GM19395 (cell line): ENCODE results near the gene LARP4B.

Source experiments
- ATAC-seq: cut with Tn5 transposase; IDR thresholded peaks from one replicate; pipeline ENCODE4 v1.9.1; 2021; ENCODE audit warnings: mild to moderate bottlenecking, moderate library complexity; ENCODE audit not compliant: unreplicated experiment

The LARP4B gene

GRCh38 chr10:790821-791551 lies 140.5 kb downstream of the LARP4B start:
- ATAC-seq, result no peak

DNA sequence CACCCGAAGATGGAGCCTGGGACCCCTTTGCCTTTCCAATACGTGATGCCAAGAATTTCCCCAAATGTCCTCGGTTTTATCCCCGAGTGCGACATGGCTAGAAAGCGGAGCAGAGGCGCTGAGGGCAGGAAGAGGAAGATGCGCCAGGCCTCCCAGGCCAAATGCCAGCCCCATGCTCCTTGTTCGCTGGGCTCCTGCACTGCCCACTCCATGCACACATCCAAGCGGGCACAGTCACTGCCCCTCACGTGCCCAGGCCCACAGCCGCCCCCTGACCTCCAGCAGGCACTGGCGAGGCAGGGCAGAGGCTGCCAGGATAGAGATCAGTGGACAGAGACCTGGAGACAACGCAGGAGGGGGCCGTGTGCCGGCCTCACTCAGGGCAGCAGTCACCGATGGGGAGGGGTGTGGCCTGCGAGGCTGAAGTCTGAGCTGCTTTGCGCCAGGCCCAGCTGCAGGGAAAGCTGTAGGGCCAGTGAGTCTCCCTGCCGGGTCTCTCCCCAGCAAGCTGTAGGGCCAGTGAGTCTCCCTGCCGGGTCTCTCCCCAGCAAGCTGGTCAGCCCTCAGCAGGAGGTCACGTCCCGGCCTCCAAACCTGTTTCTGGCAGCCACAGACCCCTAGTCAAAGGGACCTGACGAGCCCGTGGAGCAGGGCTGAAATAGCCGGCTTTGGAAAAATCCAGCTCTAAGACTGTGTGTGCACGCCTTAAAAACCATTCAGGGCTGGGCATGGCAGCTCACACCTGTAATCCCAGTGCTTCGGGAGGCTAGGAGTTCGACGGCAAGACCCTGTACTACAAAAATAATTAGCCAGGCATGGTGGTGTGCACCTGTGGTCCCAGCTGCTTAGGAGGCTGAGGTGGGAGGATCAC lies 141.4 kb downstream of the LARP4B start:
- no peak for ATAC-seq

DNA sequence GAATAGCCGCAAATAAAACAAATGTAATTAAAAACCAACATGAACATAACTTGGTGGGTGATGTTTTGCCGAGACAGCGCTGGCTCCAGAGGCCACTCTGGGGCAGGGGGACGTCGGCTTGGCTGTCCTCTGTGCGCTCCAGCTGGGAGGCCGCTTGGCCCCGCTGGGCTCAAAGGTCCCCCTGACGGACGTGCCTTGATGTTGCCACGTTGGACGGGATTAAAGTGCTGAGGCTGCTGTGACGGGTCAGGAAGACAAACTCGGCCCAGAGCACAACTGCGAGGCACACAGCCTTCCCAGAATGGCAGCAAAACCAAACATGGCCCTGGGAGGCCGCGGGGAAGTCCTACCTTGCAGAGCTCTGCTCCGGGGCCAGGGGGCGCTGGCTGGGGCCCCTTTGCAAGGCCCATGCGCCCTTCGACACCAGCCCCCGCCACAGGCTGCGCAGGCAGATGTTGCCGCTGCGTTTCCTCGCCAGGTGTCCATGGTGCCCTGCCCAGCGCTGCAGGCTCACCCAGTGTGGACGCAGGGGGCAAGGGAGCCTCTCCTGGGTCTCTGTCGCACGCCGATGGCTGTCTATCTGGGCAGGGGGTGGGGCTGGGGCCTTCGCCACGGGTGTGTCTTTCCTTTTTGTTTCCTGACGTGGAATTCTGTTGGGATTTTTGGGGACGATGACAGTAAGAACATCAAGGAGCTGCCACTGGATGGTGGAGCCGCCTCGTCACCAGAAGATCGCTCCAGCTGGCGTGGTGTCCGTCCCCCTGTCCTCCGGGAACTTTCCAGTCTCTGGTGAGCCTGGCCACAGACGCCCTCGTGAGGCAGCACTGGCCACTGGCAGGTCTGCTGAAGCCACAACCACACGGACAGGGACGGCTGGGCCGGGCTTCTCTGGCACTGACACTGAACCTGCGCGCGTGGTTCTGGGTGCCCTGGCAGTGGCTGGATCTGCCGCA lies 142.4 kb downstream of the LARP4B start:
- ATAC-seq, result no peak

DNA sequence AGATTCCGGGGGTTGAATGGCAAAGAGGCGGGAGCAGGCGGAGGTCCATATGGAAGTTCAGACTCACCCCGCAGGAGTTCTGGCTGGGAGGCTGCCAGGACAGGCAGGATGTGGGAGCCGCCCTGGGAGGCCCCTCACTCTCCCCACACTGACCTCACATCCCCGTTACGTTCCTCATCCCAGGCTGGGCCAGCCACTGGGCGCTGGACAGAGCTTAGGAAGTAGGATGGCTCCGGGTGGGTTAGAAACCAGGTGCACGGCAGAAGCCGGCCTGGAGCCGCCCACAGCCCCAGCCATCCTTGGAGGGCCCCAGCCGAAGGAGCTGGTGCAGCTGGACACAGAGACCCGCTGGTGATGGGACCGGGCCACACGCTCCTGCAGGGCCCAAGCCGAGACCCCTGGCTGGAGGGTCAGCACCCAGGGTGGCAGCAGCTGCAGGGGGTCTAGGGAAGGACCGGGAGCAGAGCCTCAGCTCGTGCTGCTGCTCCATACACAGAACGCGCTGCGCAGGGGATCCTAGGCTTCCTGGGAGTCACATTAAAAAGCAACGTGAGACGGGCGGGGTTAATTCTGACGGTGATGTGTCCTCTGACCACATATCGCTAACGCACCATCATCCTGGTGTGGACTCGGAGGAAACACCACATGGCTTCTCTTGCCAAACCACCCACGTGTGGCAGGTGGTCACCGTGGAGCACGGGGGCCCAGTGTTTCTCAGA lies 143.4 kb downstream of the LARP4B start:
- ATAC-seq, result no peak

DNA sequence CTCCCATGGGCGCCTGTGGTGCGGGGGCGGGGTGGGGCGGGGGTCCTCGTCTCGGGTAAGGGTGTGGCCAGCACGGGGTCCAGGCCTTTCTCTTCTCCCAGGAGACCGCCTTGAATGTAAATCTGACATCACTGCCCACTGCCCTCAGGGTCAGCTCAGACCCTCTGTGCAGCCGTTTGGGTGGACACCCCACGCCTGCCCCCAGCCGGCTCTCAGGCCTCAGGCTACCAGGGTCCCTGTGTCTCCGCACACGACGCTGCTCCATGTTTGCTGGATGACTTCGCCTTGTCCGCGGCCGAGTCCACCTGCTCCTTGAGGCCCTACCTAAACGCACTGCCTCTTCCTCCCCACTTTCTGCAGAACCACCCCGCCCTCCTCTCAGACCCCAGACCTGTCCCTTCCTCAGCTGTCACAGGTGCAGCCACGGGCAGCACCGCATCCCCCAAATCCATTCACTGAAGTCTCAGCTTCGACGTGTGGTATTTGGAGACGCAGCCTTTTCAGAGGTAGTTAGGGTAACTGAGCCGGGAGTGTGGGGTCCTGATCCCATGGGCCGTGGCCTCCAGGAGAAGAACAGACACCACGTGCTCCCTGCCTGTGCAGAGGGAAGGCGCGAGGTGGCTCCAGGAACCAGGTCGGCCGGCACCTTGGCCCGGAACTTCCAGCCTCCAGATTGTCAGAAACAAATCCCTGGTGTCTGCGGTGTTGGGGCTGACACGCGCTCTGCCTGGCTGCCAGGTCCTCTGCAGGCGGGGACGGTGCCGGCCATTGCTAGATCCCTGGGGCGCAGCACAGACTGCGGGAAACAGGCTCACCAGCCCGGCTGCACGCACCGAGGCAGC lies 144.7 kb downstream of the LARP4B start:
- no peak for ATAC-seq

GRCh38 chr10:785861-786214 lies 145.7 kb downstream of the LARP4B start:
- ATAC-seq, result no peak

- ATAC-seq, result no peak
These were observed 146.2 kb downstream of the LARP4B start for GRCh38 chr10:785089-785860.

- ATAC-seq, result no peak
These were observed 147.0 kb downstream of the LARP4B start for GRCh38 chr10:784403-785088.

GRCh38 chr10:782751-783648 lies 148.5 kb downstream of the LARP4B start:
- ATAC-seq, result no peak

DNA sequence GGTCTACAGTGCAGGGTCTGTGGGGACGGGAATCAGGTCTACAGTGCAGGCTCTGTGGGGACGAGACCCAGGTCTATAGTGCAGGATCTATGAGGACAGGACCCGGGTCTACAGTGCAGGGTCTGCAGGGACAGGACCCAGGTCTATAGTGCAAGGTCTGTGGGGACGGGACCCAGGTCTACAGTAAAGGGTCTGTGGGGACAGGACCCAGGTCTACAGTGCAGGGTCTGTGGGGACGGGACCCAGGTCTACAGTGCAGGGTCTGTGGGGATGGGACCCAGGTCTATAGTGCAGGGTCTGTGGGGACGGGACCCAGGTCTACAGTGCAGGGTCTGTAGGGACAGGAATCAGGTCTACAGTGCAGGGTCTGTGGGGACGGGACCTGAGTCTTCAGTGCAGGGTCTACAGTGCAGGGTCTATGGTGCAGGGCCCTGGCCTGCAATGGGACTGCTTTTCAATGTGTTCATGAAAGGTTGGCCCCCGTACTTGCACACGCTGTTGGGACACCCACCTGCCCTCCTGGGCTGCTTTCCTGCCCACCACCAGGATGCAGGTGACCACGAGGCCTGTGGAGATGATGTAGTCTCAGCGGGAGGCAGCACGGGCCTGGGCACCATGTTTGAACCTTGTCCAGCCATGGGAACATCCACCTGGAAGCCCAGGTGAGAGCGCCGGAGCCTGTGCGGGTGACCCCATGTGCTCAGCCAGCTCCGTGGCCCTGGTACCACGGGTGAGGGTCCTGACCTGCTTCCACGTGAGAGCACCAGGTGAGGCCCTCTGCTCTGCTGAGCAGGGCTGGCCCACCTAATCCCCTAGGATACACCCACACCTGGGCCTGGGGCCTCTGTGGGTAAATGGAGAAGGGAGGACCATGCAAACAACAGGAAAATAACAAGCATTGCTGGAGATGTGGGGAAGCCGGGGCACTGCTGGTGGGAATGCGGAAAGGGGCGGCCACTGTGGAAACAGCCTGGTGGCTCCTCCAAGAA lies 150.7 kb downstream of the LARP4B start:
- no peak for ATAC-seq

DNA sequence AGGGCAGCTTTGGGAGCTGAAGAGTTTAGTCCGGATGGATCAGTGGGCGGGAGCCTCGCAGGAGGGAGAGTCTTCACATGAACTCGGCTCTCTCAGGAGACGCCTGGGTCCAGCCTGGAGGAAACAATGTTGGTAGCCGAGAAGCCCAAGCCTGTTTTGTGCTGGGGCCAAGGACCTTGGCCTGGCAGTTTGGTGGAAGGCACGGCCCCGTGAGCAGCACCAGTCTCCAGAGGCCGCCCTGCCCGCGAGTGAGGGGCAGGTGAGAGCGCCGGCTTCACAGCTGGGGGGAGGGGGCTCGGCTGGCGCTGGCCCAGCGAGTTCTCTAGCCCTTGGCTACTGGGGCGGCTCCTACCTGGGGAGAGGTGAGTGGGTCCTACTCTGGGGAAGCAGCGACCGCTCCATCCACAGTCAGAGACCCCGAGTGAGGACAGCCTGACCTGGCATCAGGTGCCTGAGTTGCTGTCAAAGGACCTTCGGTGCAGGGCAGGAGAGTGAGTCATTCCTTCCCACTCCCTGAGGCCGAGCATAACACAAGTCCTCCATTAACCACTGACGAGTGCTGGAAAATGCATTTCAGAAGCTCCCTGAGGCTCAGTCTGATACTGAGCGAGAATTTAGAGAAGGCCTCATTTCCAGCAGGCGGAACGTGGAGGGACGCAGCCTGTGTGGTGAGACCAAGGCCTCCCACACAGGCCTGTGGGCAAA lies 152.7 kb downstream of the LARP4B start:
- ATAC-seq, result no peak

DNA sequence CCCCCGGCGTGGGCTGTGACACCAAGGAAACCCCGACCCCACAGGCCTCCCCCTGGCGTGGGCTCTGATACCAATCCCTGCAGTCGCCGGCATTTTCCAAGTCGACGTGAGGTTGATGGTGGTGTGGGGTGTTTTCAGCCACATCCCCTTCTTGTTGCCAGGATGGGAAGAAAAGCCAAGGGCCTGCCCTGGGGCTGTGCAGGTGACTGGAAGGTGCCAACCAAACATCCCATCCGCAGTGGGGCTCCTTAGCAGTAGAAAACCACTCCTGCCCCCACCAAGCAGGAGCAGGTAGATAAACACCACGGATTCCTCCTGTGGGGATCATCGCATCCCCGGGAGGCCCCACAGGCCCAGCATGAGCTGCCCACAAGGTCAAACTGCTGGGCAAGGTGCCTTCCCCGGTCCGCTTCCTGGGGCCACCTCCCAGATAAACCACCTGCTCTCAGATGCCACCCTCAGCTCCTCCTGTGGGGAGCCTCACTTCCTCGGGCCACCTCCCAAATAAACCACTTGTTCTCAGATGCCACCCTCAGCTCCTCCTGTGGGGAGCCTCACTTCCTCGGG lies 153.5 kb downstream of the LARP4B start:
- ATAC-seq, result no peak

GRCh38 chr10:776772-777171 lies 154.7 kb downstream of the LARP4B start:
- ATAC-seq, result no peak

DNA sequence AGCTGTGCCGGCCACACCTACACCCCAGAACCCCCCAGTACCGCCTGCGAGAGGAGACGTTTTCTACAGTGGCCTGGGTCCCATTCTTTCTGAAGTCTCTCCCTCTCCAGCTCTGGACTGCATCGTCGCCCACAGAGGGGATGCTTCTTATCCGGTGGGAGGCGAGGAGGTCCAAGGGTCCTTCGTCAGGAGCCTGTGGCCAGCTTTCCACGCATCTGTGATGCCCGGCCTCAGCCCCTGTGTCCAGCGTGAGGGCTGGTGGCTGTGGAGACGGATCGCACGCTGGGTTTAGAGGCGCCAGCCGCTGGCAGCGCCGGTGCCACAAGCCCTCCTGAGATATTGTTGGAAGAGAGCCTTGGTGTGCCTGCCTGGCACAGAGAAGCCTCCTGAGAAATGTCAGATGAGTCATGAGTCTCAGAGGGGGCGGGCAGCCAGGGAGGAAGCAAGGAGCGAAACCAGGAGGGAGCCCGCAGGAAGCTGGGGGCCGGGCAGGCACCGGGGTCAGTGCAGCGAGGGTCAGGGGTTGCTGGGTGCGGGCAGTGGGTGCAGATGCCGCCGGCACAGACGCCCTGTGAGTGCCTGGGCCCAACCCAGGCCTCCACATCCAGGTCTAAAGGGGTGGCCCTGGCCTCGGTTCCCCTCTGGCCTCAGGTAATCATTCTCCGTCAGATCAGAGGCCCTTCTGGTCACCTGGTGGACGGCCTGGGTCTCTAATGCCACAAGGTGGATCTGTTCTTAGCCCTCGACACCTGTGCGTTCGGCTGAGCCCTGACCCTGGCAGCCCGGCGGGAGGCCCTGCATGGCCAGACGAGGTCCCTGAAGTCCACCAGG lies 156.0 kb downstream of the LARP4B start:
- no peak for ATAC-seq
